Stimulated activated CD8-positive, alpha-beta memory T cell treated with anti-CD3 and anti-CD28 coated beads, Interleukin-2, amount 100 ng/mL, for 1 hour (primary cell): Measurements from ENCODE around the gene SUPT3H.

Source experiments
- DNase-seq, 2 donors: peaks; one replicate each; pipeline ENCODE4 v3.0.0-alpha.2; 2020; ENCODE audit warnings: low read depth in 2 of 2

Gene SUPT3H

DNA sequence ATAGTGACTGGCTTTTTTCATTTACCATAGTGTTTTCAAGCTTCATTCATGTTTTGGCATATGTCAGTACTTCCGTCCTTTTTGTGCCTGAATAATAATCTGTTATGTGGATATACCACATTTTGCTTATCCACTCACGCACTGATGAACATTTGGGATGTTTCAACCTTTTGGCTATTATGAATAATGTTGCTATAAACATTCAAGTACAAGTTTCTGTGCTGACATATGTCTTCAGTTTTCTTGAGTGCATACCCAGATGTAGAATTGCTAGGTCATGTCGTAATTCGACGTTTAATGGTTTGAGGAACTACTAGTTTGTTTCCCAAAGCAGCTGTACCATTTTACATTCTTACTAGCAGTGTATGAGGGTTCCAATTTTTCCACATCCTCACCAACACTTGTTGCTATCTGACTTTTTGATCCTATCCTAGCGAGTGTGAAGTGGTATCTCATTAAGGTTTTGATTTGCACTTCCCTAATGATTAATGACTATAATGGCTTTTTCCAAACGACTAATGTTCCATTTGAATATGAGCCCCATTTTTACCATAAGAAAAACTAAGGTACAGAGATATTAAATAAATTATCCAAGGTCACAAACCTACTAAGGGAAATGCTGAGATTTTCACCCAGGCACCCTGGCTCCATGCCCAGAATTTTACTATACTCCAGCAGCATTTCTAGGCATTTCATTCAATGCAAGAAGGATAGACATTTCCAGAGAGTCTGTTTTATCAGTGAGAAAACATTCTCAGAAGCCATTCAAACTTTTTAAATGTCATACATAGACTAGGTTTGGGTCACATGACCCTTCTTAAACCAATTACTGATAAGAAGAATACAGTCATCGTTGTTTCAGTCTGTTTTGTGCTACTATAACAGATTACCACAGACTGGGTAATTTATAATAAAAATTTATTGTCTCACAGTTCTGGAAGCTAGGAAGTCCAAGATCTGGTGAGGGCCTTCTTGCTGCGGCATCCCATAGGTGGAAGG lies 120.7 kb downstream of the SUPT3H start:
- no peak for DNase-seq

DNA sequence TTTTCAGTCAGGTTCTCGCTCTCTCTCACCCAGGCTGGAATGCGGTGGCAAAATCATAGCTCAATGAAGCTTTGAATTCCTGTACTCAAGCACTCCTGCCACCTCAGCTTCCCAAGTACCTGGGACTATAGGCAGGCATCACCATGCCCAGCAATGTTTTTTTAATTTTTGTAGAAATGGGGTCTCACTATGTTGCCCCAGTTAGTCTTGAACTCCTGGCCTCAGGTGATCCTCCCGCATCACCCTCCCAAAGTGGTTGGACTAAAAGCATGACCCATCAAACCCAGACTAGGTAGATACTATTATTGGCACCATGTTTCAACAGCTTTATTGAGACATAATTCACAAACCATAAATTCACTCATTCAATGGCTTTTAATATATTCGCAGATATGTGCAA lies 122.3 kb downstream of the SUPT3H start:
- no peak for DNase-seq

DNA sequence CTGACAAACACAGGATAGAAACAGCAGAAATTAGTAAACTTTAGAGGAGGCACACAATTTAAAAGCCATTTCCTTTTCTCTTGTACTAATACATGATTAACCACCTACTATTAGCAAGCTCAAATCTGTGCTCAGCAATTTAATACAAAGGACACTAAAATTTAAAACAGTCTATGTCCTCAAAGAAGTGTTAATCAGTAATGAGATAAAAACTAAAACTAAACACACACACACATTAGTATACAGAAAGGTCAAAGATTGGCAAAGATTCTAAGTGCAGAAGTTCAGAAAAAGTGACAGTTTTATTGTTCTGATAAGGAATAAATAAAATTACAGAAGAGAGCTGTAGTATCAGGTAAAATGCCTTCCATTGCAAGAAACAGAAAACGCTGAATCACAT lies 123.5 kb downstream of the SUPT3H start:
- no peak for DNase-seq

DNA sequence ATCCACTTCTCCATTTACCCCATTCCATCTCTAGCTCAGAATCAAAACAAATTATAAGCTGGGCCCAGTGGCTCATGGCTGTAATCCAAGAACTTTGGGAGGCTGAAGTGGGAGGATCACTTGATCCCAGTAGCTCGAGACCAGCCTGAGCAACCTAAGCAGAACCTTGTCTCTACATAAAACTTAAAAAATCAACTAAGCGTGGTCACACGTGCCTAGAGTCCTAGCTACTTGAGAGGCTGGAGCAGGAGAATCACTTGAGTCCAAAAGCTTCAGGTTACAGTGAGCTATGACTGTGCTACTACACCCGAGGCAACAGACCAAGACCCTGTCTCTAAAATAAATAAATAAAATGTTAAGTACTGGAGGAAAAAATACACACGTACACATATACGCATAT lies 124.3 kb downstream of the SUPT3H start:
- DNase-seq: no peak

DNA sequence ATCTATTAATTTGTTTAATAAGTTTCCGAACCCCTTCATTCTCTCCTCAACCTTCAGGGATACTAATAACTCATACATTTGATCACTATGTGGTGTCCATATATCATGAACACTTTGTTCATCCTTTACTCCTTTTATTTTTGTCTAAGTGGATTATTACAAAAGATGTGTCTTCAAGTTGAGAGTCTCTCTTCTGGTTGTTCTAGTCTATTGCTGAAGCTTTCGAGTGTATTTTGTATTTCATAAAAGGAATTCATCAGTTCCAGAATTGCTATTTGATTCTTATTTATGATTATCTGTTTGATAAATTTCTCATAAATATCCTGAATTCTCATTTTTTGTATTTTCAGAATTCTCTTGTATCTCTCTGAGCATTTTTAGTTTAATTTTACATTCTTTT lies 146.1 kb downstream of the SUPT3H start:
- no peak for DNase-seq

DNA sequence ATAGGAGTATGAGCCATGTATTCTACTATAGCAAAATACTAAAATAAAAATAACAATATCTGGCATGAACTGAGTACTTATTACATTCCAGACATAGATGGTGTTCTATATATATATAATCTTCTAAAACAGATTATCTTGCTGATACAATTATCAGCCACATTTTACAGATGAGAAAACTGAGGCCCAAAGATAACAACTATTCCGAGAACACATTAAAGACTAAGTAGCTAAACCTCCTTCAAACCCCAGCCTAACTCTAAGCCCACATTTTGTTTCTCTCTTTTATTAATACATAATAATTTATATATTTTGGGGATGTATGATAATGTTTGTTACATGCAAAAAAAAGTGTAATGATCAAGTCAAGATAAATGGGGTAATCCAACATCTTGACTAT lies 148.3 kb downstream of the SUPT3H start:
- DNase-seq: no peak

DNA sequence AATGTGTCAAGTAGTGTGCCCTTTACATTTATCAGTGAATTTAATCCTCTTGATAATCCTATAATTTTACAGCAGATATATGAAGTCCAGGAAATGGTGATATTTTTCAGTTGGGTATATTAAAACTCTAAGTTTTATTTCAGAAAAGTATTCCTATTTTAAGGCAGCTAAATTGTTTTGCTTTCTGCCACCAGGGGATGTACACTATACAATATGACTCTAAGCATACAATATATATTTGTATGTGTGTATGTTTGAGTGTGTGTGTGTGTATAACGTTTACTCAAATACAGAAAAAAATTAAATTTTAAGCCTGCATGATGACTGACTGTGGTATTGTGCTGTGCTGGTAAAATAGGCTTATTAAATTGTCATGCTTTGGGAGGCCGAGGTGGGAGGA lies 151.7 kb downstream of the SUPT3H start:
- DNase-seq: no peak

DNA sequence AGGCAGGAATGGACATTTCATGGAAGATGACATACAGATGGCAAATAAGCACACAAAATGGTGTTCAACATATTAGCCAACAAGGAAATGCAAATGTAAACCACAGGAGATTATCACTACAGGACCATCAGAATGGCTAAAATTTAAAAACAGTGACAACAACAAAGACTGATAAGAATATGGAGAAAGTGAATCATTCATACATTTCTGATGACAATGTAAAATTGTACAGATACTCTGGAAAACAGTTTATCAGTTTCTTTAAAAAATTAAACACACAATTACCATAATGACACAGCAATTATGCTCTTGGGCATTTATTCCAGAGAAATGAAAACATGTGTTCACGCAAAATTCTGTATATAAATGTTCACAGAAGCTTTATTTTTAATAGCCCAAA lies 155.4 kb downstream of the SUPT3H start:
- no peak for DNase-seq

DNA sequence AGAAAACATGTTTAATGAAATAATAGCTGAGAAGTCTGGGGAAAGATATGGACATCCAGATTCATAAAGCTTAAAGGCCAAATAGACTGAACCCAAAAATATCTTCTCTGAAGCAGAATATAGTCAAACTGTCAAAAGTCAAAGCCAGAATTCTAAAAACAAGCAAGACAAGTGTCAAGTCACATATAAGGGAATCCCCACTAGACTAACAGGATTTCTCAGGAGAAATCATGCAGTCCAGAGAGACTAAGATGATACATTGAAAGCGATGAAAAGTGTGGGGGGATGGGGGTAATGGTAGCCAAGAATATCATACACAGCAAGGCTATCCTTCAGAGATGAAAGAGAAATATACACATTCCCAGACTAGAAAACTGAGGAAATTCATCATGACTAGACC lies 162.0 kb downstream of the SUPT3H start:
- no peak for DNase-seq

DNA sequence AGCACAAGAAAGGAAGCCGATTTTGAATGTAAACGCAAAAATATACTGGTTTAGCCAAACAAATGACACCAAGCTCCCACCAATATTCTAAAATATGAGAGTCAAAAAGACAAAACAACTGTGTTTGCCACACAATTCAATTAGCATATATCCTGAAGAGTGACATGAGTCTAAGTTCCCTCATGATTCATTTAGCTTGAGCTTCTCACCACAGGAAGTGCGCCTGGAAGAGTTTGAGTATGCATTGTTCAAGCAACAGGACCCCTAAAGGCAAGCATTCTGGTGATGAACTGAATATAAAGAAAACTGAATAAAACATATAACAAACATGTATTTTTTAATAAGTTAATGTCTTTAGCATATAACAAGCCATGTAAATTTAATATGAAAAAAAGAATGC lies 164.8 kb downstream of the SUPT3H start:
- no peak for DNase-seq

DNA sequence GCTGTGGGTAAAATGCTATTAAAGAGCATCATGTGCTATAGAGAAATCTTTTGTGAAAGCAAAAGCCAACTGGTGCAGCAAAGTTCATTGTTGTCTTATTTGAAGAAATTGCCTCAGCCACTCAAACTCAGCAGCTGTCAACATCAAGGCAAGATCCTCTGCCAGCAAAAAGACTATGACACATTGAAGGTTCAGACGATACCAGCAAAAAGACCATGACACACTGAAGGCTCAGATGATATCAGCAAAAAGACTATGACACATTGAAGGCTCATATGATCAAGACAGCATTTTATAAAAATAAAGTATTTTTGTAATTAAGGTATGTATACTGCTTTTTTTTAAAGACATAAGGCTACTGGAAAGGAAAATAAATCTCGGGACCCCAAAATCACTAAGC lies 168.0 kb downstream of the SUPT3H start:
- DNase-seq: no peak

DNA sequence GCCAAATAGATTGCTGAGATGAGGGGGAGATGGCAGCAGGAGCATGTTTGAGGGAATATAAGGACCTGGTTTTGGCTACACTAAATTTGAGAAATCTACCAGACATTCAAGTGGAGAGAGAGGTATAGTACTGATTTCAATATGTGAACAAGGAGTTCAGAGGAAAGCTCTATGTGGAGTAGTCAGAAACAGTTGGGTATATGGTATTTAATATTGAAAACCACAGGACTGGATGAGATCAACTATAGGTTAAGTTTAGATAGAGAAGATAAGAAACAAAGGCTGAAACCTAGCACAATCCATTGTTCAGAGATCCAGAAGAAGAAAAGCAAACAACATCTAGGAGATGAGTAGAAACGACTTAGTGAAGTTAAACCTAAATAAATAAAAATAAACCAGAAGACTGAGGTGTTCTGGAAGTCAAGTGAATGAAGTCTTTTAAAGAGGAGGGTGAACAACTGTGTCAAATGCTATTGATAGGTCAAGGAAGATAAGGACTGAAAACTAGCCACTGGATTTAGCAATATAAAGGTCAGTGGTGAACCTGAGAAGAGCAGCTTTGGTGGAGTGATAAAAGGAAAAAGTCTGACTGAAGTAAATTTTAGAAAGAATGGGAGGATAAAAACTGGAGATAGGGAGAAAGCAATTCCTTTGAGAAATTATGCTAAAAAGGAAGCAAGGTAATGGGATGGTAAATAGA lies 170.8 kb downstream of the SUPT3H start:
- no peak for DNase-seq

DNA sequence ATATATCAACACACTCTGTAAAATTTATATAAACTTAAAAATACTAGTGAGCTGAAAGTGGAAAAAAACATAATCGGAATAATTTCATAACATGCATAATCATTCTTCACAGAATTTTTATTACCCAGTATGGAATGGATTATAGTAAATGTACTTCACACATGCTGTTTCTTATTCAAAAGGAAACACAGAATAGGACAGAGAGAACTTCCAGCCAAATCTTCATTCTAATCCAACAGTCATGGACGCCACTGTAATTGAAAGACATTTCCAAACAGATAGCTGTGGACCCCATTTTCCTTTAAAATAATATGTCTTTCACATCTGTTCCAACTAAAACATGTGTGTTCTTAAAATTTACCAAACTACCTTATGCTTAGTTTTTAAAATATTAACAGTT lies 176.2 kb downstream of the SUPT3H start:
- no peak for DNase-seq

DNA sequence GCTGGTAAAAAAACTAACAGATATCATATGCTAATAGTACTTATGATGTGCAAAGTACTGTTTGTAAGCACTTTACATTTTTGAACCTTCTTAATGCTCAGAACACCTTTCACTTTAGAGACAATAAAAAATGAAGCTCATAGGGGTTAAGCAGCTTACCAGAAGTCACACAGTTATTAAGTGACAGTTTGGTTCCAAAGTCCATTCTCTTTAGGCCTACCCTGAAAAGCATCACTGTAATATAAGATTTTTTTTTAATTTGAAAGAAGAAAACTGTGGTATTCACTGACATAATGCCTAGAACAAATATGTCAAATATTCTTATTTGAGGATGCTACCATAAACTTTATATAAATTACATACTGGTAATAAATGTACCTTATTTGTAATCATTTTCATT lies 177.2 kb downstream of the SUPT3H start:
- no peak for DNase-seq

DNA sequence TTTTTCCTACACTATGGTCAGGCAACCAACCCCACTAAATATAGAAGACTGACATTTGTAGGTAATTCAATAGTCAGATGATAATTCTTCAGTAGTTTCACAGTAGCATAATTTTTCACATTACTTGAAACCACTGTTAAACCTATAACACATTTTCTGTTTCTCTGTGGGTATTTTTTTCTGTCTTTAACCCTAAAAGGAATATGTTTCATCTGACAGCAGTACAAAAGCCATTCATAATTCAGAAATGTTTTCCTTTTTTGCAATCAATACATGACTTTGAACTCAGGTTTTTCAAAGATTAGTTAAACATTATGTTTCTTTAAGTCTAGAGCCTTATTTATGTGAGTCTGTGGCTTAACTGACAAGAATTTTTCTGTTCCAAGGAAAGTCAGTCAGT lies 178.2 kb downstream of the SUPT3H start:
- DNase-seq: no peak

DNA sequence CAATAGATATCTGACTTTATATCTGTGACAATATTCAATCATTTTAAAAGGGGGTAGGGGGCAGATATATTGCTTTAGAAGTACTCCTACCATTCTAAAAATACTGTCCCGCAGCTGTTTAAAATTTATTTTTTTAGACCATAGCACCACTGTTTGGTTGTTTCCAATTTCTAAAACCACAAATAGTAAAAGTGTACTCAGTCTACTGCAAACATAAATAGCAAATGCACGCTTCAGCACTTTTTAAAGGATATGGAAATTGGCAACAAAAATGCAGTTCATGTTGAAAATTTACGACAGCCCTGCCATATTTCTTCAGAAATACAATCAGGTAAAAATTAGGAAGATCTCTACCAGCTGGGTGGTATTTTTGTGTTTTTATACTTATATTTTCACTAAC lies 181.6 kb downstream of the SUPT3H start:
- no peak for DNase-seq

DNA sequence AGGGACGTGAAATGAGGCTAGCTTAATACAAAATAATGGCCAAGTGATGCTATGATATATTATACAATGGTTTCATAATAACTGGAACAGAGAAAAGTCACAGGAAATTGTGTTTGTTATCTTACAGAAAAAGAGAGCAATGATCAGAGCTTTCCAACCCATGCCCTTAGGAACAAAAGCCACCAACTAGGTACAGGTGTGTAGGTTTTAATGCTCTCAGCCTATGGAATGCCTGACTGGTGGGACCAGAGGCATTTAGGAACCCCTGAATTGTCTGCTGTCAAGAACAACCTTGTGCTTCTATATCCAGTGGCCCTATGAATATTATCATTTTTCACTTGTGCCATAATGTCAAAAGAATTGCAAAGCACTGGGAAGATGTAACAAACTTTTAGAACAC lies 182.6 kb downstream of the SUPT3H start:
- no peak for DNase-seq

DNA sequence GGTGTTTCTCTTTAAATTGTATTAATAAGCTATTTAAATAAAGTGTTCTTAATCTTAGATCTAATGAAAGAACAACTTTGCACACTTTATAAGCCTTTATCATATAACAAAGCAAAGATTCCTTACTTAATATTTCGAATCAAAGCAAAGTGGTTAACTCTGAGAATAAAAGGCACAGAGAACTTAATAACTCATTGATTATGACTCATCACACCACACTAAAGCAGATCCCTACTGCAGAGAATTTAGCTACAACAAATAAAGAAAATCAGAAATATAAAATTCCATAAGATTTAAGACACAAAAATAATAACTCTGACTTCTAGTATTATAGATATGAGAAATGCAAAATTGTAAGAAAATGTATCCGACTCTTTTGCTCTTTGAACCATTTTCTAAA lies 185.2 kb downstream of the SUPT3H start:
- DNase-seq: no peak

DNA sequence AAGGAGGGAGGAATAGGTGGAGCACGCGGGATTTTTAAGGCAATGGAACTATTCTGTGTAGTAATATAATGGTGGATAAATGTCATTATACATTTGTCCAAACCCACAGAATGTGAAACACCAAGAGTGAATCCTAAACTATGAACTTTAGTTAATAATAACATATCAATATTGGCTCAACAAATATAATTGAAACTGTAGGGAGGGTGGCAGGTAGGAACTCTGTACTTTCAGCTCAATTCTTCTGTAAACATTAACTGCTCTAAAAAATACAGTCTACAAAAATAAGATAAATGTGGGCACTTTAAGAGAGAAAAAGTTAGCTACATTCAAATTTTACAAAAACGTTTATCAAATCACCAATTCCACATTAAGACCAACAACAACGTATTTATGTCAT lies 186.3 kb downstream of the SUPT3H start:
- DNase-seq: no peak

DNA sequence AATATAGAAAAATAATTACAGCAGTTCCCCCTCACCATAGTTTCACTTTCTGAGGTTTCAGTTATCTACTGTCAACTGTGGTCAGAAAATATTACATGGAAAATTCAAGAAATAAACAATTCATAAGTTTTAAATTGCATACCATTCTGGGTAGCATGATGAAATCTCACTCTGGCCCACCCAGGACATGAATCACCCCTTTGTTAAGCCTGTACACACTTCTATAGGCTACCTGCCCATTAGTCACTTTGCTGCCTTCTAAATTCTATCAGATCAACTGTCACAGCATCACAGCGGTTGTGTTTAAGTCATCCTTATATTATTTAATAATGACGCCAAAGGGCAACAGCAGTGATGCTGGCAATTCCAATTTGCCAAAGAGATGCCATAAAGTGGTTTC lies 189.9 kb downstream of the SUPT3H start:
- no peak for DNase-seq

DNA sequence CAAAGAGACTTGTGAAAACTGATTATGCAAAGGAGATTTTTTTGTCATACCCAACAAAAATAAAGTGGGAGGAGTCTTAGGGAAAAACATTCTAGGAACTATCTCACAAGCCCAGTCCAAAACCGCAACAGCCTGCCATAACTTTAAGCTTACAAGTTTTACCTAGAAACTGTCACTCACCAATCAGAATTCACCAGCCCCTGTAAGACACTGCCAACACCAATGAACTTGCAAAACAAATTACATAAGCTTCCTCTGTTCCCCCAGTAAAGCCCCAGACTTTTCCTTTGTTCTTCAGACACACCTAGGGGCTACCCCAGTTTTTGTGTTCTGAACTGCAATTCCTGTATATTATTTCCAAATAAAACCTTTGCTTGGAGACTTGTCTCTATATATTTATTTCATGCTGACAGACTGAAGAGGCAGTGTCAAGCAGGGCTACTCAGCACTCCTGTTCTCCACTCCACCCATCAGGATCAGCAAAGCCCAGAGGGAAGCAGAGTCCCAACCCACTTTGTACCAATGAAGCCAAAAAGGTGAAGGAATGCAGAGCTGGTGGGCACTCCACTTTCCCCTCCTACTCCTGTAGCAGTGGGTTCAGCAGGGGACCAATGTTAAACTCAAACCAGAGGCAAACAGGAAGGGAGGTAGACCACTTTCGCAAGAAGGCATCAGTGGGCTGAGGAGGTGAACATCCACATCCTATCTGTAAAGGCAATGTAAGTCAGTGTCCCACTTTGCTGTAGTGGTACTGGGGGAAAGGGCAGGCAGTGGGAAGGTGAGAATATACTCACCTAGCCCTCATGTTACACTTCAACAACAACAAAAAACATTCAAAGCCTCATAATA lies 192.1 kb downstream of the SUPT3H start:
- no peak for DNase-seq

DNA sequence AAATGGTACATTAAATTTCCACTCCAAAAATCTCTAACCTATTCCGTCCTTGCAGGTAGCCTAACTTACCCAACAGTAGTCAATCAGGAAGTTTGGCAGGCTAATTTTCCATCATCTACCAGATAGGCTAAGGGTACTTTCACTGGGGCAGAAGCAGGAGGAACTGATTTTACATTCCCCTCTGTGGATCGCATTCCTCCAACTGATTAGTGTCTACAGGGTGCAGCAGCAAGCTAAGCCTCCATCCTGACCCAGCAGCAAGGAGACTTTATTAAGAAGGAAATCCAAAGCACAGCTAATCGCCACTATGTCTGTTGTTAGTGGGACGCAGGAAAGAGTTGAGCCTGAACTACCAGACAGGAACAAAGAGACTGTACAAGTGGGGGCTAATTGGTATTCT lies 192.8 kb downstream of the SUPT3H start:
- DNase-seq: no peak
